Astrocyte of the cerebellum (primary cell): ENCODE measurements around the gene ZNF70.

Source experiments
- DNase-seq: peaks from one replicate; pipeline ENCODE4 v3.0.0-alpha.2; 2011; ENCODE audit warnings: low read depth
- H3K4me3 ChIP-seq: 2 replicates; pipeline ENCODE4 v1.5.1; 2011; ENCODE audit warnings: mild to moderate bottlenecking, low read depth, low read length, moderate library complexity
- CTCF ChIP-seq: IDR thresholded peaks from 2 replicates; pipeline ENCODE4 v1.5.1; 2012; ENCODE audit warnings: low read length, low read depth, moderate library complexity, mild to moderate bottlenecking; ENCODE audit errors: missing control alignments
- in situ Hi-C: cut with HindIII; loops from 2 replicates; pipeline ENCODE4 v1.10.0; 2017; ENCODE audit warnings: low sequenced_read_pairs

ZNF70 gene

GRCh38 chr22:23722160-23722559, 28.8 kb downstream of the ZNF70 start:
- TF ChIP-seq CTCF: no peak
- no peak overlapping the region for H3K4me3 ChIP-seq
- in situ Hi-C loops: no loop called here
- DNase-seq: no peak

GRCh38 chr22:23720855-23721254, 30.1 kb downstream of the ZNF70 start:
- no peak overlapping the region for H3K4me3 ChIP-seq
- TF ChIP-seq CTCF: no peak
- no peak for DNase-seq
- in situ Hi-C loops: no loop called here

- in situ Hi-C loops: no loop called here
- H3K4me3 ChIP-seq: no peak overlapping the region
- no peak for DNase-seq
- TF ChIP-seq CTCF: no peak
Observed at GRCh38 chr22:23718371-23719165, 32.3 kb downstream of the ZNF70 start.

- TF ChIP-seq CTCF: no peak
- in situ Hi-C loops: no loop called here
- peak; percentile 63 for DNase-seq
- peak overlapping the region; percentile 83 for H3K4me3 ChIP-seq
Observed at GRCh38 chr22:23716811-23717801, 33.8 kb downstream of the ZNF70 start.

- DNase-seq: no peak
- in situ Hi-C loops: no loop called here
- TF ChIP-seq CTCF: no peak
- peak overlapping the region; percentile 83 for H3K4me3 ChIP-seq
Observed at GRCh38 chr22:23715806-23716375, 35.0 kb downstream of the ZNF70 start.
